GM10266 (cell line): ENCODE data around the gene SRGAP1.
"Not testable (repeated sequence)": the region's sequence is repeated elsewhere in the genome, so short reads cannot be mapped to it uniquely, and the experiment has no call there.

ENCODE experiments used
- DNase-seq: peaks from one replicate; pipeline ENCODE4 v3.0.0; 2012; ENCODE audit errors: extremely low spot score
- CTCF ChIP-seq: IDR thresholded peaks from 2 replicates; pipeline ENCODE4 v1.5.1; 2012; ENCODE audit warnings: mild to moderate bottlenecking, low read depth; ENCODE audit not compliant: control insufficient read depth, insufficient read depth; ENCODE audit errors: missing control alignments

Gene SRGAP1

GRCh38 chr12:63857771-63858670, 13.5 kb downstream of the SRGAP1 start:
- no peak for TF ChIP-seq CTCF
- no peak for DNase-seq

- DNase-seq: not testable (repeated sequence)
Observed at GRCh38 chr12:63859880-63860279, 15.4 kb downstream of the SRGAP1 start.

- DNase-seq: no peak
- no peak for TF ChIP-seq CTCF
Observed at GRCh38 chr12:63862187-63862968, 17.9 kb downstream of the SRGAP1 start.

GRCh38 chr12:63862969-63863230, 18.4 kb downstream of the SRGAP1 start:
- TF ChIP-seq CTCF: no peak
- no peak for DNase-seq

- no peak for TF ChIP-seq CTCF
- DNase-seq: no peak
Observed at GRCh38 chr12:63863658-63864453, 19.4 kb downstream of the SRGAP1 start.

- DNase-seq: no peak
- TF ChIP-seq CTCF: no peak
Observed at GRCh38 chr12:63864454-63864706, 19.9 kb downstream of the SRGAP1 start.

GRCh38 chr12:63865448-63865847, 20.9 kb downstream of the SRGAP1 start:
- TF ChIP-seq CTCF: no peak
- no peak for DNase-seq
